MCF 10A (cell line): ENCODE results near the gene VAMP2. TPM values are rescaled to one million over a fixed set of nuclear protein-coding genes. Genes with fewer than 3 reads are reported as not detected.

Experiments
- BruUV-seq: library from RNA; stranded (reverse); fragments of 400-500 nt; replicated peaks from 2 replicates; lab custom pipeline; 2021; lab: Mats Ljungman, UMichigan
- CTCF ChIA-PET: fragments of 300-600 bp; sonication (Branson Sonifier 250); formaldehyde crosslinking; extraction: SDS; loops from one replicate; lab custom pipeline; 2021; ENCODE audit warnings: antibody characterized with exemption, inconsistent platforms; lab: Yijun Ruan, JAX
- POLR2A ChIA-PET: fragments of 300-600, 350-650 bp; sonication (Branson Sonifier 250); formaldehyde crosslinking; extraction: SDS; loops from one replicate; lab custom pipeline; 2020; ENCODE audit warnings: antibody characterized with exemption, inconsistent platforms; lab: Yijun Ruan, JAX
- DNase-seq: peaks from one replicate; pipeline ENCODE4 v3.0.0-alpha.2; 2018; ENCODE audit not compliant: unreplicated experiment
- H3K27ac Mint-ChIP-seq: one replicate; pipeline ENCODE4 v1.8.0; 2022; ENCODE audit warnings: mild to moderate bottlenecking, low read depth, mixed read lengths; ENCODE audit not compliant: unreplicated experiment
- H3K27me3 Mint-ChIP-seq: one replicate; pipeline ENCODE4 v1.8.0; 2022; ENCODE audit warnings: mixed read lengths; ENCODE audit not compliant: insufficient read depth, unreplicated experiment
- H3K36me3 Mint-ChIP-seq: one replicate; pipeline ENCODE4 v1.8.0; 2022; ENCODE audit warnings: mild to moderate bottlenecking, moderate library complexity, mixed read lengths; ENCODE audit not compliant: insufficient read depth, unreplicated experiment
- H3K4me1 Mint-ChIP-seq: one replicate; pipeline ENCODE4 v1.8.0; 2022; ENCODE audit warnings: mixed read lengths; ENCODE audit not compliant: insufficient read depth, unreplicated experiment
- H3K4me3 Mint-ChIP-seq: one replicate; pipeline ENCODE4 v1.8.0; 2022; ENCODE audit warnings: mild to moderate bottlenecking, moderate library complexity, mixed read lengths; ENCODE audit not compliant: unreplicated experiment
- H3K9me3 Mint-ChIP-seq: one replicate; pipeline ENCODE4 v1.8.0; 2022; ENCODE audit warnings: mixed read lengths; ENCODE audit not compliant: unreplicated experiment
- CTCF ChIP-seq: fragments of 200-600 bp; IDR thresholded peaks from one replicate; pipeline ENCODE4 v1.8.0; 2022; ENCODE audit warnings: antibody characterized with exemption, mild to moderate bottlenecking; ENCODE audit not compliant: unreplicated experiment
- intact Hi-C: fragments of 100-400 bp; cut with micrococcal nuclease; formaldehyde crosslinking; loops from 2 replicates; pipeline ENCODE4 v1.14.1; 2022
- total RNA-seq: library from RNA; stranded (reverse); gene quantifications from 2 replicates; pipeline ENCODE4 v1.2.3, GENCODE V29; 2022

VAMP2 gene
- total RNA-seq, 1 experiment from 2014 or later: 37.7 TPM

GRCh38 chr17:8148560-8148959, 14.2 kb downstream of the VAMP2 start:
- Mint-ChIP-seq H3K27ac (peak overlapping the region; percentile 16), H3K9me3 (no peaks in the 10 kb centered on the region), H3K27me3 (no peaks in the 10 kb centered on the region), H3K4me1 (peaks cover 25% of the 10 kb centered on the region), H3K4me3 (no peak overlapping the region), H3K36me3 (no peaks in the 10 kb centered on the region)
- no peak for DNase-seq
- POLR2A ChIA-PET: interaction anchor here (0.7 to 16.5 kb wide), 5 partner anchors 8 to 75 kb away, joined by 3 to 429 read pairs (median 7); no protein-coding TSS in a partner anchor
- no TSS peak for BruUV-seq
- intact Hi-C loops: no loop called here
- CTCF ChIA-PET: interaction anchor here (1.1 kb wide), 1 partner anchor 10 kb away, joined by 4 read pairs; no protein-coding TSS in a partner anchor
- TF ChIP-seq CTCF: no peak

GRCh38 chr17:8147805-8148404, 14.8 kb downstream of the VAMP2 start:
- CTCF ChIA-PET: interaction anchor here (0.6 to 1.1 kb wide), 4 partner anchors 11 to 569 kb away, joined by 3 to 4 read pairs (median 4); partner anchors contain the start of gene CD68
- Mint-ChIP-seq H3K36me3 (no peaks in the 10 kb centered on the region), H3K9me3 (no peaks in the 10 kb centered on the region), H3K4me1 (peaks cover 19% of the 10 kb centered on the region), H3K27ac (peak overlapping the region; percentile 35), H3K27me3 (no peaks in the 10 kb centered on the region), H3K4me3 (no peak overlapping the region)
- POLR2A ChIA-PET: interaction anchor here (0.7 to 16.5 kb wide), 3 partner anchors 9 to 26 kb away, joined by 3 to 429 read pairs (median 4); no protein-coding TSS in a partner anchor
- no TSS peak for BruUV-seq
- no peak for DNase-seq
- no peak for TF ChIP-seq CTCF
- intact Hi-C loops: no loop called here

- Mint-ChIP-seq H3K27me3 (no peaks in the 10 kb centered on the region), H3K9me3 (no peaks in the 10 kb centered on the region), H3K36me3 (no peaks in the 10 kb centered on the region), H3K4me3 (no peak overlapping the region), H3K27ac (peak overlapping the region; percentile 35), H3K4me1 (peaks cover 18% of the 10 kb centered on the region)
- POLR2A ChIA-PET: interaction anchor here (0.9 to 19.5 kb wide), 3 partner anchors 7 to 10 kb away, joined by 4 to 429 read pairs (median 429); partner anchors contain the start of gene PER1
- BruUV-seq: no TSS peak
- DNase-seq: no peak
- TF ChIP-seq CTCF: no peak
- CTCF ChIA-PET: interaction anchor here (0.6 kb wide), 4 partner anchors 32 to 568 kb away, joined by 3 to 4 read pairs (median 4); partner anchors contain the start of gene CD68
- intact Hi-C loops: no loop called here
Observed at GRCh38 chr17:8147141-8147804, 15.5 kb downstream of the VAMP2 start.
